HCT116 (cell line): Measurements from ENCODE around the gene CCDC107. TPM values are rescaled to one million over a fixed set of nuclear protein-coding genes. Genes with fewer than 3 reads are reported as not detected.

Experiments
- ATAC-seq: fragments of 200-7000 bp; cut with Tn5 transposase; 2 replicates; pipeline ENCODE4 v1.9.1; 2020; ENCODE audit warnings: mild to moderate bottlenecking, moderate library complexity
- BruUV-seq: library from RNA; stranded (reverse); fragments of 400-500 nt; replicated peaks from 2 replicates; lab custom pipeline; 2021; lab: Mats Ljungman, UMichigan
- CTCF ChIA-PET: fragments of 300-600 bp; sonication (Branson Sonifier 250); formaldehyde crosslinking; loops from one replicate; lab custom pipeline; 2021; ENCODE audit warnings: antibody characterized with exemption; lab: Charles Lee
- POLR2A ChIA-PET: fragments of 300-600, 350-600 bp; sonication (Branson Sonifier 250); formaldehyde crosslinking; loops from one replicate; lab custom pipeline; 2021; ENCODE audit warnings: antibody characterized with exemption; lab: Charles Lee
- RAD21 ChIA-PET, 2 experiments: fragments of 300-600 bp; sonication (Branson Sonifier 250); formaldehyde crosslinking; loops; one replicate each; lab custom pipeline; 2023; ENCODE audit warnings: low total read pairs in 2 of 2; ENCODE audit not compliant: uncharacterized antibody in 2 of 2, unreplicated experiment in 2 of 2, low non-redundant PET in 1 of 2; lab: Charles Lee
- DNase-seq: peaks from one replicate; pipeline ENCODE4 v3.0.0-alpha.2; 2010; ENCODE audit warnings: low read depth, low spot score
- H2AFZ ChIP-seq: fragments of 200-600 bp; shearing (Covaris generic), sonication (generic); 2 replicates; pipeline ENCODE4 v1.6.1; 2017; ENCODE audit warnings: low read depth, mixed run types, mixed read lengths, antibody characterized with exemption, low read length; ENCODE audit not compliant: poor library complexity, severe bottlenecking
- H3K27ac ChIP-seq: 2 replicates; pipeline ENCODE4 v1.5.1; 2012; ENCODE audit warnings: low read depth, low read length
- H3K27me3 ChIP-seq: fragments of 200-600 bp; sonication (generic); 2 replicates; pipeline ENCODE4 v1.6.1; 2016; ENCODE audit warnings: mixed run types, low read length, mixed read lengths; ENCODE audit not compliant: insufficient read depth
- H3K36me3 ChIP-seq, 2 experiments: fragments of 200-500 bp in 1 of 2; fragments of 200-600 bp in 1 of 2; sonication (Bioruptor generic) in 1 of 2; sonication (generic) in 1 of 2; 2 replicates each; pipeline versions ENCODE4 v1.5.1 to v1.6.1; 2014 to 2016; ENCODE audit warnings: low read length in 2 of 2, inconsistent platforms in 1 of 2, mixed read lengths in 1 of 2, mixed run types in 1 of 2; ENCODE audit not compliant: insufficient read depth in 2 of 2, control insufficient read depth in 1 of 2
- H3K4me1 ChIP-seq, 2 experiments: fragments of 200-600 bp in 1 of 2; sonication (generic) in 1 of 2; 2 replicates each; pipeline versions ENCODE4 v1.5.1 to v1.6.1; 2012 to 2017; ENCODE audit warnings: low read length in 2 of 2, inconsistent platforms in 1 of 2, mild to moderate bottlenecking in 1 of 2, mixed read lengths in 1 of 2, mixed run types in 1 of 2, moderate library complexity in 1 of 2; ENCODE audit not compliant: insufficient read depth in 2 of 2, control insufficient read depth in 1 of 2
- H3K4me2 ChIP-seq: fragments of 200-600 bp; sonication (generic); 2 replicates; pipeline ENCODE4 v1.6.1; 2017; ENCODE audit warnings: mixed run types, low read length, mixed read lengths
- H3K4me3 ChIP-seq, 2 experiments: fragments of 200-600 bp in 1 of 2; sonication (generic) in 1 of 2; replicated peaks in 1 of 2; 2 replicates each; pipeline ENCODE4 v1.5.1; 2011 to 2016; ENCODE audit warnings: low read length in 2 of 2, control low read depth in 1 of 2, low read depth in 1 of 2, mild to moderate bottlenecking in 1 of 2, mixed read lengths in 1 of 2, mixed run types in 1 of 2
- H3K79me2 ChIP-seq: fragments of 200-600 bp; sonication (generic); 2 replicates; pipeline ENCODE4 v1.6.1; 2017; ENCODE audit warnings: mild to moderate bottlenecking, mixed run types, low read length, moderate library complexity, mixed read lengths; ENCODE audit not compliant: insufficient read depth
- H3K9ac ChIP-seq: fragments of 200-600 bp; sonication (generic); 2 replicates; pipeline ENCODE4 v1.6.1; 2016; ENCODE audit warnings: low read length, mixed read lengths
- H3K9me2 ChIP-seq: fragments of 200-600 bp; sonication (generic), shearing (Covaris generic); 2 replicates; pipeline ENCODE4 v1.6.1; 2017; ENCODE audit warnings: mixed run types, mild to moderate bottlenecking, moderate library complexity; ENCODE audit not compliant: insufficient read depth
- H3K9me3 ChIP-seq, 2 experiments: fragments of 200-500 bp in 1 of 2; fragments of 200-600 bp in 1 of 2; sonication (Bioruptor generic) in 1 of 2; sonication (generic) in 1 of 2; 2 replicates each; pipeline ENCODE4 v1.6.1; 2014 to 2017; ENCODE audit warnings: low read length in 2 of 2, mixed read lengths in 2 of 2, inconsistent platforms in 1 of 2, low read depth in 1 of 2, mild to moderate bottlenecking in 1 of 2, mixed run types in 1 of 2, moderate library complexity in 1 of 2; ENCODE audit not compliant: control insufficient read depth in 1 of 2, insufficient read depth in 1 of 2
- H4K20me1 ChIP-seq: fragments of 200-600 bp; sonication (generic), shearing (Covaris generic); 2 replicates; pipeline ENCODE4 v1.6.1; 2017; ENCODE audit warnings: mixed run types, mild to moderate bottlenecking, moderate library complexity; ENCODE audit not compliant: insufficient read depth
- CBX3 ChIP-seq: IDR thresholded peaks from 2 replicates; pipeline ENCODE4 v1.6.1; 2012; ENCODE audit warnings: low read depth
- ELF1 ChIP-seq: IDR thresholded peaks from 2 replicates; pipeline ENCODE4 v1.6.1; 2012; ENCODE audit warnings: low read depth, borderline replicate concordance
- EZH2 ChIP-seq: fragments of 200-600 bp; sonication (generic); IDR thresholded peaks from 2 replicates; pipeline ENCODE4 v1.6.1; 2017; ENCODE audit warnings: antibody characterized with exemption, mixed run types
- FOSL1 ChIP-seq: IDR thresholded peaks from 2 replicates; pipeline ENCODE4 v1.6.1; 2012; ENCODE audit warnings: low read depth
- POLR2AphosphoS5 ChIP-seq: IDR thresholded peaks from 2 replicates; pipeline ENCODE4 v1.6.1; 2011; ENCODE audit warnings: mild to moderate bottlenecking, low read depth, low read length, moderate library complexity
- SIN3A ChIP-seq: IDR thresholded peaks from 2 replicates; pipeline ENCODE4 v1.6.1; 2012; ENCODE audit warnings: low read depth
- SP1 ChIP-seq: IDR thresholded peaks from 2 replicates; pipeline ENCODE4 v1.6.1; 2012; ENCODE audit warnings: low read depth
- TCF7L2 ChIP-seq: IDR thresholded peaks from 2 replicates; pipeline ENCODE4 v1.7.0; 2011; ENCODE audit warnings: borderline replicate concordance, inconsistent platforms; ENCODE audit not compliant: insufficient read depth, insufficient read length; ENCODE audit errors: extremely low read depth
- YY1 ChIP-seq: IDR thresholded peaks from 2 replicates; pipeline ENCODE4 v1.6.1; 2011; ENCODE audit warnings: low read length, low read depth, moderate library complexity, mild to moderate bottlenecking; ENCODE audit not compliant: insufficient replicate concordance; ENCODE audit errors: extremely low read depth
- ZFX ChIP-seq: fragments of 450-650 bp; IDR thresholded peaks from 2 replicates; pipeline ENCODE4 v1.6.1; 2017
- ZNF274 ChIP-seq: fragments of 200-500 bp; sonication (Bioruptor generic); IDR thresholded peaks from 2 replicates; pipeline ENCODE4 v1.6.1; 2014; ENCODE audit warnings: mild to moderate bottlenecking, low read depth, low read length, inconsistent platforms
- intact Hi-C: fragments of 100-400 bp; cut with micrococcal nuclease; formaldehyde crosslinking; loops from 2 replicates; pipeline ENCODE4 v1.10.0; 2022
- total RNA-seq: library from RNA; stranded (reverse); gene quantifications from one replicate; pipeline ENCODE4 v1.2.1, GENCODE V29; 2021; ENCODE audit not compliant: unreplicated experiment
- TF ChIP-seq, protein P1 (sequence below): IDR thresholded peaks from 2 replicates; pipeline ENCODE4 v1.6.1; 2012; ENCODE audit warnings: low read depth
- TF ChIP-seq, protein P2 (sequence below): IDR thresholded peaks from 2 replicates; pipeline ENCODE4 v1.6.1; 2012
- TF ChIP-seq, protein P3 (sequence below): IDR thresholded peaks from 2 replicates; pipeline ENCODE4 v1.6.1; 2011; ENCODE audit warnings: mild to moderate bottlenecking, low read length, moderate library complexity; ENCODE audit not compliant: insufficient replicate concordance; ENCODE audit errors: extremely low read depth
- TF ChIP-seq, protein P4 (sequence below): IDR thresholded peaks from 2 replicates; pipeline ENCODE4 v1.6.1; 2012

Gene CCDC107
- total RNA-seq, 1 experiment from 2014 or later = 11.1 TPM

DNA sequence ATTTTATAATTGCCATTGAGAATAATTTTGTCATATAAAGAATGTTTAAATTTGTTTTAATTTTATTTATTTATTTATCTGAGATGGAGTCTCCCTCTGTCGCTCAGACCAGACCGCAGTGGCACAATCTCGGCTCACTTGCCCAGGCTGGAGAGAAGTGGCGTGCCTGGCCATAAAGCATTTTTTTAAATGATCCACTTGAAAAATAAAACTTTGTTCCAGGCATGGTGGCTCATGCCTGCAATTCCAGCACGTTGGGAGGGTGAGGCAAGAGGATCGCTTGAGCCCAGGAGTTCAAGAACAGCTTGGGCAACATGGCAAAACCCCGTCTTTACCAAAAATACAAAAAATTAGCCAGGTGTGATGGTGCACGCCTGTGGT lies 5.3 kb upstream of the CCDC107 start:
- Histone ChIP-seq H3K9ac (no peak overlapping the region), H3K27ac (no peak overlapping the region), H3K9me3 (no peaks in the 10 kb centered on the region), H3K9me2 (no peaks in the 10 kb centered on the region)
- RAD21 ChIA-PET = no interaction called here
- TF ChIP-seq, protein P1, sequence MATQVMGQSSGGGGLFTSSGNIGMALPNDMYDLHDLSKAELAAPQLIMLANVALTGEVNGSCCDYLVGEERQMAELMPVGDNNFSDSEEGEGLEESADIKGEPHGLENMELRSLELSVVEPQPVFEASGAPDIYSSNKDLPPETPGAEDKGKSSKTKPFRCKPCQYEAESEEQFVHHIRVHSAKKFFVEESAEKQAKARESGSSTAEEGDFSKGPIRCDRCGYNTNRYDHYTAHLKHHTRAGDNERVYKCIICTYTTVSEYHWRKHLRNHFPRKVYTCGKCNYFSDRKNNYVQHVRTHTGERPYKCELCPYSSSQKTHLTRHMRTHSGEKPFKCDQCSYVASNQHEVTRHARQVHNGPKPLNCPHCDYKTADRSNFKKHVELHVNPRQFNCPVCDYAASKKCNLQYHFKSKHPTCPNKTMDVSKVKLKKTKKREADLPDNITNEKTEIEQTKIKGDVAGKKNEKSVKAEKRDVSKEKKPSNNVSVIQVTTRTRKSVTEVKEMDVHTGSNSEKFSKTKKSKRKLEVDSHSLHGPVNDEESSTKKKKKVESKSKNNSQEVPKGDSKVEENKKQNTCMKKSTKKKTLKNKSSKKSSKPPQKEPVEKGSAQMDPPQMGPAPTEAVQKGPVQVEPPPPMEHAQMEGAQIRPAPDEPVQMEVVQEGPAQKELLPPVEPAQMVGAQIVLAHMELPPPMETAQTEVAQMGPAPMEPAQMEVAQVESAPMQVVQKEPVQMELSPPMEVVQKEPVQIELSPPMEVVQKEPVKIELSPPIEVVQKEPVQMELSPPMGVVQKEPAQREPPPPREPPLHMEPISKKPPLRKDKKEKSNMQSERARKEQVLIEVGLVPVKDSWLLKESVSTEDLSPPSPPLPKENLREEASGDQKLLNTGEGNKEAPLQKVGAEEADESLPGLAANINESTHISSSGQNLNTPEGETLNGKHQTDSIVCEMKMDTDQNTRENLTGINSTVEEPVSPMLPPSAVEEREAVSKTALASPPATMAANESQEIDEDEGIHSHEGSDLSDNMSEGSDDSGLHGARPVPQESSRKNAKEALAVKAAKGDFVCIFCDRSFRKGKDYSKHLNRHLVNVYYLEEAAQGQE = no peak
- no peak for TF ChIP-seq FOSL1
- TF ChIP-seq POLR2AphosphoS5 = no peak
- TF ChIP-seq, protein P2, sequence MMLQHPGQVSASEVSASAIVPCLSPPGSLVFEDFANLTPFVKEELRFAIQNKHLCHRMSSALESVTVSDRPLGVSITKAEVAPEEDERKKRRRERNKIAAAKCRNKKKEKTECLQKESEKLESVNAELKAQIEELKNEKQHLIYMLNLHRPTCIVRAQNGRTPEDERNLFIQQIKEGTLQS = no peak
- no peak for TF ChIP-seq SP1
- no peak for TF ChIP-seq CBX3
- TF ChIP-seq, protein P3, sequence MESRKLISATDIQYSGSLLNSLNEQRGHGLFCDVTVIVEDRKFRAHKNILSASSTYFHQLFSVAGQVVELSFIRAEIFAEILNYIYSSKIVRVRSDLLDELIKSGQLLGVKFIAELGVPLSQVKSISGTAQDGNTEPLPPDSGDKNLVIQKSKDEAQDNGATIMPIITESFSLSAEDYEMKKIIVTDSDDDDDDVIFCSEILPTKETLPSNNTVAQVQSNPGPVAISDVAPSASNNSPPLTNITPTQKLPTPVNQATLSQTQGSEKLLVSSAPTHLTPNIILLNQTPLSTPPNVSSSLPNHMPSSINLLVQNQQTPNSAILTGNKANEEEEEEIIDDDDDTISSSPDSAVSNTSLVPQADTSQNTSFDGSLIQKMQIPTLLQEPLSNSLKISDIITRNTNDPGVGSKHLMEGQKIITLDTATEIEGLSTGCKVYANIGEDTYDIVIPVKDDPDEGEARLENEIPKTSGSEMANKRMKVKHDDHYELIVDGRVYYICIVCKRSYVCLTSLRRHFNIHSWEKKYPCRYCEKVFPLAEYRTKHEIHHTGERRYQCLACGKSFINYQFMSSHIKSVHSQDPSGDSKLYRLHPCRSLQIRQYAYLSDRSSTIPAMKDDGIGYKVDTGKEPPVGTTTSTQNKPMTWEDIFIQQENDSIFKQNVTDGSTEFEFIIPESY = no peak
- no peak for TF ChIP-seq ZNF274
- no peak for TF ChIP-seq EZH2
- no peak for TF ChIP-seq SIN3A
- TF ChIP-seq TCF7L2 = no peak
- no peak for TF ChIP-seq ELF1
- TF ChIP-seq, protein P4, sequence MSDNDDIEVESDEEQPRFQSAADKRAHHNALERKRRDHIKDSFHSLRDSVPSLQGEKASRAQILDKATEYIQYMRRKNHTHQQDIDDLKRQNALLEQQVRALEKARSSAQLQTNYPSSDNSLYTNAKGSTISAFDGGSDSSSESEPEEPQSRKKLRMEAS = no peak
- TF ChIP-seq YY1 = no peak
- no peak for TF ChIP-seq ZFX
- TF ChIP-seq, all 23 proteins: peak for 0
- H3K36me3 ChIP-seq = no peaks in the 10 kb centered on the region
- no peak overlapping the region for H3K4me2 ChIP-seq
- H3K4me1 ChIP-seq = peaks cover 5 to 19% of the 10 kb centered on the region in 2 experiments; a peak in 3 of 4 replicates
- BruUV-seq = no TSS peak
- intact Hi-C loops = loop anchor here (10.0 kb wide), 1 partner anchor 538 kb away; the partner anchor contains the start of gene ATOSB
- no peak overlapping the region for H2AFZ ChIP-seq
- ChIA-PET POLR2A (no interaction called here), CTCF (no interaction called here)
- no peaks in the 10 kb centered on the region for H4K20me1 ChIP-seq
- ATAC-seq (no peak), DNase-seq (no peak)
- H3K27me3 ChIP-seq = no peaks in the 10 kb centered on the region
- no peaks in the 10 kb centered on the region for H3K79me2 ChIP-seq
- H3K4me3 ChIP-seq = no peak overlapping the region
